SK-N-SH treated with all-trans-retinoic acid at 6 μM for 48 hours (cell line): ENCODE data around the gene MCM5.

ENCODE experiments used
- ATAC-seq: fragments of 200-7000 bp; cut with Tn5 transposase; 3 replicates; pipeline ENCODE4 v1.9.1; 2020; ENCODE audit warnings: mild to moderate bottlenecking, moderate library complexity
- ARNTL ChIP-seq: fragments of 450-650 bp; formaldehyde crosslinking; IDR thresholded peaks from 2 replicates; pipeline ENCODE4 v1.5.0; 2020; ENCODE audit warnings: low read depth, mild to moderate bottlenecking, moderate library complexity, borderline replicate concordance
- BACH2 ChIP-seq: fragments of 250-450 bp; sonication (Bioruptor Pico); IDR thresholded peaks from 2 replicates; pipeline ENCODE4 v1.9.0; 2021; ENCODE audit warnings: mild to moderate bottlenecking, borderline replicate concordance
- CREB5 ChIP-seq: fragments of 250-450 bp; sonication (Bioruptor Pico); IDR thresholded peaks from 2 replicates; pipeline ENCODE4 v1.5.1; 2020; ENCODE audit warnings: low read depth, mild to moderate bottlenecking, moderate library complexity
- CSRNP3 ChIP-seq: fragments of 250-450 bp; sonication (Bioruptor Pico); IDR thresholded peaks from 2 replicates; pipeline ENCODE4 v1.5.1; 2021; ENCODE audit warnings: mild to moderate bottlenecking, moderate library complexity
- ESRRG ChIP-seq: fragments of 250-450 bp; sonication (Bioruptor Pico); IDR thresholded peaks from 2 replicates; pipeline ENCODE4 v1.6.1; 2021; ENCODE audit warnings: mild to moderate bottlenecking
- GLIS3 ChIP-seq: fragments of 250-450 bp; sonication (Bioruptor Pico); IDR thresholded peaks from 2 replicates; pipeline ENCODE4 v1.5.0; 2020; ENCODE audit warnings: mild to moderate bottlenecking, moderate library complexity
- OSR1 ChIP-seq: fragments of 250-450 bp; sonication (Bioruptor Pico); IDR thresholded peaks from 2 replicates; pipeline ENCODE4 v1.8.0; 2022; ENCODE audit warnings: moderate library complexity, mild to moderate bottlenecking, inconsistent platforms
- PATZ1 ChIP-seq: fragments of 250-450 bp; sonication (Bioruptor Pico); IDR thresholded peaks from 2 replicates; pipeline ENCODE4 v1.8.0; 2020; ENCODE audit warnings: mild to moderate bottlenecking, moderate library complexity, borderline replicate concordance
- POU6F1 ChIP-seq: fragments of 250-450 bp; sonication (Bioruptor Pico); IDR thresholded peaks from 2 replicates; pipeline ENCODE4 v1.8.0; 2021; ENCODE audit warnings: low read depth, mild to moderate bottlenecking, moderate library complexity, borderline replicate concordance
- RARB ChIP-seq: fragments of 250-450 bp; sonication (Bioruptor Pico); IDR thresholded peaks from 2 replicates; pipeline ENCODE4 v1.8.0; 2021; ENCODE audit warnings: mild to moderate bottlenecking, moderate library complexity
- SNAI2 ChIP-seq: fragments of 250-450 bp; sonication (Bioruptor Pico); IDR thresholded peaks from 2 replicates; pipeline ENCODE4 v1.5.0; 2020; ENCODE audit warnings: mild to moderate bottlenecking, moderate library complexity
- TOX ChIP-seq: fragments of 250-450 bp; sonication (Bioruptor Pico); IDR thresholded peaks from 2 replicates; pipeline ENCODE4 v1.8.0; 2021; ENCODE audit warnings: mild to moderate bottlenecking, moderate library complexity, borderline replicate concordance
- TSHZ2 ChIP-seq: fragments of 250-450 bp; sonication (Bioruptor Pico); IDR thresholded peaks from 2 replicates; pipeline ENCODE4 v1.5.0; 2020; ENCODE audit warnings: mild to moderate bottlenecking, moderate library complexity
- ZC3H10 ChIP-seq: fragments of 250-450 bp; sonication (Bioruptor Pico); IDR thresholded peaks from 2 replicates; pipeline ENCODE4 v1.5.1; 2021; ENCODE audit warnings: mild to moderate bottlenecking, moderate library complexity
- ZFP3 ChIP-seq: fragments of 250-450 bp; sonication (Bioruptor Pico); IDR thresholded peaks from 2 replicates; pipeline ENCODE4 v1.5.0; 2020; ENCODE audit warnings: mild to moderate bottlenecking, moderate library complexity
- ZNF70 ChIP-seq: fragments of 450-650 bp; formaldehyde crosslinking; IDR thresholded peaks from 2 replicates; pipeline ENCODE4 v1.5.0; 2020; ENCODE audit warnings: mild to moderate bottlenecking, moderate library complexity

Gene MCM5

GRCh38 chr22:35373781-35374180, 26.2 kb upstream of the MCM5 start (continued):
- no peak for TF ChIP-seq PATZ1 (CRISPR knock-in tag)
- TF ChIP-seq ZC3H10 (CRISPR knock-in tag), result no peak
- TF ChIP-seq OSR1, result no peak

- no peak for ATAC-seq
- TF ChIP-seq GLIS3, result no peak
- no peak for TF ChIP-seq TSHZ2 (CRISPR knock-in tag)
- TF ChIP-seq CSRNP3 (CRISPR knock-in tag), result no peak
- no peak for TF ChIP-seq ZNF70 (CRISPR knock-in tag)
- TF ChIP-seq PATZ1 (CRISPR knock-in tag), result no peak
- TF ChIP-seq SNAI2, result no peak
- no peak for TF ChIP-seq RARB (CRISPR knock-in tag)
- TF ChIP-seq ZC3H10 (CRISPR knock-in tag), result no peak
- TF ChIP-seq OSR1, result no peak
Measured at GRCh38 chr22:35375031-35375430, 24.9 kb upstream of the MCM5 start.

GRCh38 chr22:35375526-35375925, 24.4 kb upstream of the MCM5 start:
- no peak for ATAC-seq
- TF ChIP-seq CREB5, result no peak
- TF ChIP-seq ZFP3, result no peak
- no peak for TF ChIP-seq CSRNP3 (CRISPR knock-in tag)
- no peak for TF ChIP-seq BACH2 (CRISPR knock-in tag)
- TF ChIP-seq RARB (CRISPR knock-in tag), result no peak
- no peak for TF ChIP-seq SNAI2
- no peak for TF ChIP-seq ARNTL (CRISPR knock-in tag)
- TF ChIP-seq TOX (CRISPR knock-in tag), result no peak
- no peak for TF ChIP-seq ESRRG

- ATAC-seq, result peak; percentile 6; the same call in 2 of the 3 replicates
- TF ChIP-seq PATZ1 (CRISPR knock-in tag) (0 out of 2 replicates have a peak, but pooled peaks have one; percentile 25), POU6F1 (no peak), SNAI2 (no peak), TSHZ2 (CRISPR knock-in tag) (no peak)
Measured at GRCh38 chr22:35376728-35377472, 23.0 kb upstream of the MCM5 start.
